GM11168 (cell line): ENCODE results near the gene SERTAD1.
"Not testable (repeated sequence)": the region's sequence is repeated elsewhere in the genome, so short reads cannot be mapped to it uniquely, and the experiment has no call there.

ENCODE experiments used
- in situ Hi-C: fragments of 300-500 bp; cut with MboI; formaldehyde crosslinking; loops from one replicate; pipeline ENCODE4 v1.12.0; 2022; ENCODE audit warnings: low sequenced_read_pairs; ENCODE audit not compliant: unreplicated experiment

Gene SERTAD1

DNA sequence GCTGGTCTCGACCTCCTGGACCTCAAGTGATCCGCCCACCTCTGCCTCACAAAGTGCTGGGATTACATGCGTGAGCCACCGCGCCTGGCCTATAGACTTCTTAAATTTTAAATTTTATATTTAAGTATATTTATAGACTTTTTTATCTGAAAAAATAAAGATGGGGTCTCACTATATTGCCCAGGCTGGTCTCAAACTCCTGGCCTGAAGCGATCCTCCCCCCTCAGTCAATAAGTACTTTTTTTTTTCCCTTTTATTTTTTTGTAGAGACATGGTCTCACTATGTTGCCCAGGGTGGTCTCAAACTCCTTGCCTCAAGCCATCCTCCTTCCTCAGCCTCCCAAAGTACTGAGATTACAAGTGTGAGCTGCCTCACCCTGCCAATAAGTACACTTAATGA is 1.9 kb downstream of the SERTAD1 start:
- in situ Hi-C loops: no loop called here

DNA sequence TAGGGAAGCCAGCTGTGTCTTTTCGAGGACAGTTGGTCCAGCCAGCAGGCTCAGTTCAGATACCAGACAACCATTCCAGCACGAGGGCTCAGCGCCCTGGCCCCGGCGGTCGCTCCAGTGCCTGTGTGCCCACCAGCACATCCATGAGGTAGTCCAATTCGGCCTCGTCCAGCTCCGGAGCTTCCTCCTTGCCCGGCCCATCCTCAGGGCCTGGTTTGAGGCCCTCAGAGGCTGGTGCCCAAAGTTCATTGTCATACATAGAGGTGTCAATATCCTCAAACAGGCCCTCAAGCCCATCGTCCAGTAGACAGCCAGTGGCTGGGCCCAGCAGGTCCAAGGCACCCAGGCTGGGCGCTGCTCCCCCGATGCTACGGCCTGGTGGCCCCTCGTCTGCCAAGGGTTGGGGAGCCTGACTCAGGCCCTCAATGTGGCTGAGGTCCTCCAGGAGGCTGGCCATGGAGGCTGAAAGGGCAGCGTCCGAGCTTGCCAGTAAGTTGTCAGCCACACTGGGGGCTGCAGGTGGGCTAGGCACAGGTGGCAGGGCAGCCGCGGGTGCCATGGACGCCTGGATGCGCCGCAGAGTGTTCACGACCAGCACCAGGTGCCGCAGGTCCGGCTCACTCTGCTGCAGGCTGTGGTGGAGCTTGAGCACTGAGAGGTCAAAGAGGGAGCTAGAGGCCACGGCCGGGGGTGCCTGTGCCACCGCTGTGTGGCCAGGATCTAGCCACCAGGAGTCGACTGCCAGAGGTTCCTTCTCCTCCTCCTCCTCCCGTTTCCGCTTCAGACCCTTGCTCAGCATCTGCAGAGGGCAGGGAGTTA is 2.8 kb downstream of the SERTAD1 start:
- in situ Hi-C loops: no loop called here

DNA sequence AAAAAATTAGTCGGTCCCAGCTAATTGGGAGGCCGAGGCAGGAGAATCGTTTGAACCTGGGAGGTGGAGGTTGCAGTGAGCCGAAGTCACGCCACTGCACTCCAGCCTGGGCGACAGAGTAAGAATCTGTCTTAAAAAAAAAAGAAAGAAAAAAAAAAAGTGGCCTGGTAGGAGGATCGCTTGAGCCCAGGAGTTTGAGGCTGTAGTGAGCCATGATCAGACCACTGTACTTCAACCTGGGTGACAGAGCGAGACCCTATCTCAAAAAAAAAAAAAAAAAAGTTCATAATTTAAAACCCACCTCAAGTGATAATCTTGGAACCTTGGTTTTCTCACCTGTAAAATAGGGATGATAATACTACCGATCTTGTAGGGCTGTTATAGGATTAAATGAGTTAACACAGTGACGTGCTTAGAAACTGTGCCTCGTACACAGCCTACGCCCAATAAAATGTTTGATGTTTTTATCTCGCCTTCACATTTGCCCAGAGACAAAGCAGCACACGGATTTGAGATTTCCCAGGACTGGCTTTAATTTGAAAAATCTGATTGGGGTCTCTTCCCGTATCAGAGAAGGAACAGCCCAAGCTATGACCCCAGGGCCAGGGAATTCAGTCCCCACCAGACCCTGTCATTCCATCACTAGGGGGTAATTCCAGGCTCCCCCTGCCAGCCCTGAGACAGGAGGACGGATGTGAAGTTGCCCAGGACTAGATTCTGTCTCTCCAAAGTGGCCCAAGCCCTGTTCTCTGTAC is 3.6 kb downstream of the SERTAD1 start:
- in situ Hi-C loops: no loop called here

DNA sequence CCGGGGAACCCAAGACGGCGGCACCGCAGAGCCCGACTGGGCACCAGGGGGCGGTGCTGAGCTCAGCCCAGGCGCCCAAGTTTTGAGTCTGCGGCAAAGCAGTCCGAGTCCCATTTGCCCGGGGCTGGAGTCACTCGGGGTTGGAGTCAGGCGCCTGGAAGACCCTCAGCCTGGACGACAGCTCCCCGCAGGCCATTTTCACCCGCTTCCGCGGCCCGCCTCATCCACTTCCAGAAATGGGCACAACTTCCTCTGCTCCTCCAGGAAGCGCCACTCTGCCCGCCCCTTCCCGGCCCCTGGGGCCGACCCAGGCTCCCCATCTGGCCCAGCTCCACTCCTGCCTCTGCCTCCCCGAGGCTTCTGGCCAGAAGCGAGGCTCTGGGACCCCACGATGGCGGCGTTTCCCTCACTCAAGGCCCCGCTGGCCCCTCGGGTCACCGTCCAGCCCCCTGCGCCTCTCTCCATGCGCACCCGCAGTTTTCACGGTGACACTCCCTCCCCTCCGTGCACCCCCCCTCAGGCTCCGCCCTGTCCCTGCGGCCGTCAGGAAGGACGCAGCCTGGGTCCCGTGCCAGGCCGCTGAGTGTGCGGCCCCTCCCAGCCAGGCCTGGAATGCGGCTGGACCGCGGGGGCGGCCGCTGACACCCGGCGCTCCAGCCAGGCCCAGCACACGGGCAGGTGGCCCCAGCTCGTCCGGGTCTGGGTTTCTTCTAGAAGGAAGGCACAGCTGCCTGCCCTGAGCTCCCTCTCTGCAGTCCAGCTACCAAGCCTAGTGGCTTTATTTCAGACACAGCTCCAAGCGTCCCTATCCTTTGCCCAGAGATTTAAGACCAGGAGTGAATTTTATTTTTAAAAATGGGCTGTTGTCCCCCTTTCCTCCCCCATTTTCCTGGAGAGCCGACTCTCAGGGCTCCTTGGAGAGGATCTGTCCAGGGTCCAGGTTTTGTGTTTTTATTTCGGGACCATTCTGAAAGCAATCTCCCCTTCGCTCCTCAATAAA is 4.7 kb downstream of the SERTAD1 start:
- in situ Hi-C loops: no loop called here

DNA sequence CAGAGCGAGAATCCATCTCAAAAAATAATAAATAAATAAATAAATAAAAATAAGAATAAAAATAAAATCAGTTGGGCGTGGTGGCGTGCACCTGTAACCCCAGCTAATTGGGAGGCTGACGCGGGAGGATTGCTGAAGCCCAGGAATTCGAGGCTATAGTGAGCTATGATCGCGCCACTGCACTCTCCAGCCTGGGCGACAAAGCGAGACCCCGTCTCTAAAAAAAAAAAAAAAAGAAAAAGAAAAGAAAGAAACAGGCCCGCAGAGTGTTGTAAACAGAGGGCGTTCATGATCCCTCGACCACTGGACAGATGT is 5.4 kb downstream of the SERTAD1 start:
- in situ Hi-C loops: no loop called here

DNA sequence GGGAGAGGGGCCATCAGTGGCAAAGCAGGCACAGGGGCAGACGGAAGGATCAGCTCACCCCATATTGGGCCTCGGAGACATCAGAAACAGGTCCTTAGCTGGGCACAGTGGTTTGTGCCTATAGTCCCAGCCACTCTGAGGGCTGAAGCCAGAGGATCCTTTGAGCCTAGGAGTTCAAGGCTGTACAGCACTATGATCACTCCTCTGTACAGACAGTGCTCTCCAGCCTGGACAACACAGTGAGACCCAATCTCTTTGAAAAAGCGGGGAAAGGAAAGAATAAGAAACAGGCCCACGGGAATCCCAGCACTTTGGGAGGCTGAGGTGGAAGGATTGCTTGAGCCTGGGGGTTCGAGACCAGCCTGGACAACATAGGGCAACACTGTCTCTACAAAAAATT is 6.0 kb downstream of the SERTAD1 start:
- in situ Hi-C loops: no loop called here

DNA sequence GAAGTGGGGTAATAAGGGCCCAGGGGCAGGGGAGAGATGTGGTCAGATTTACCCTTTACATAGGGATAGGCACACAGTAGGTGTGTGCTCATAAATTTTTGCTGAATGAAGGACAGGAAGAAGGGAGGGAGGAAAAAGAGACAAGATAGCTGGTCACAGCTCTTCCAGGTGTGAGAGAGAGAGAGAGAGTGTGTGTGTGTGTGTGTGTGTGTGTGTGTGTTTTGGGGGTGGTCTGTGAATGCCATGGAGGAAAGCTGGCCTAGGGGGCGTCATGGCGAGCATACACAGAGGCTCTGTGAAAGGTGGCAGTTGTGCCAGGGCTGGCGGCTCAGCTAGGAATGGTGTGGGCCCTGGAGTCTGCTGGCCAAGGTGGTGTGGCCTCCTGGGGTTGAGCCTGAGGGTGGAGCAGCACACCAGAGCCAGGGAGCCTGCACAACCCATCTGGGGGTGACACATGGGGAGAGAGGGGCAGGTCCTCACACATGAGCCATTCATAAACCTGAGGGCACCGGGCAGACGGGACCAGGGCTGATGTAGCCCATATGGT is 6.7 kb downstream of the SERTAD1 start:
- in situ Hi-C loops: no loop called here

DNA sequence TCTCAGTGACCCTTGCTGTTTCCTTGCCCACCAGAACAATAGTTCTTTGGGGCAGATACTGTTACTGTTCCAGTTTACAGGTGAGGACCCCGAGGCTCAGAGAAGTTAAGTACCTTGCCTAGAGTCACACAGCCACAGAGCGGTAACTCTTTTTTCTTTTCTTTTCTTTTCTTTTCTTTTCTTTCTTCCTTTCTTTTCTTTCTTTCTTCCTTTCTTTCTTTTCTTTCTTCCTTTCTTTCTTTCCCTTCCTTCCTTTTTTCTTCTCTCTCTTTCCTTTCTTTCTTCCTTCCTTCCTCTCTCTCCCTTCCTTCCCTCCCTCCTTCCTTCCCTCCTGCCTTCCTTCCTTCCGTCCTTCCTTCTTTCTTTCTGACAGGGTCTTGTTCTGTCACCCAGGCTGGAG is 7.8 kb downstream of the SERTAD1 start:
- in situ Hi-C loops: no loop called here

DNA sequence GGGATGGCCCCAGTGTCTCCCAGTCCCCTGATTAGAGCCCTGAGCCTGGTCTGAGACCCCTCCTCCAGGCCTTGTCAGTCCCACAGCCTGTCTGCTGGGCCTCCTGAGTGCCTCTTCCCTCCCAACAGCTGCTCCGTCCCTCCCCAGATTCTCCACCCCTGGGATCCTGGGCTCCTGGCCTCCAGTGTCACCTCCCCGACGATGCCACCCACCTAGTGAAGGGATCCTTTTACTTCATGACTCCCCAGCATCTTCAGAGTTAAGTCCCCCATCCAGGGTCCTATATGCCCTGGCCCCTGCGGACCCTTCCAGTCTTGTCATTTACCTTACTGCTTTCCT is 8.2 kb downstream of the SERTAD1 start:
- in situ Hi-C loops: no loop called here

DNA sequence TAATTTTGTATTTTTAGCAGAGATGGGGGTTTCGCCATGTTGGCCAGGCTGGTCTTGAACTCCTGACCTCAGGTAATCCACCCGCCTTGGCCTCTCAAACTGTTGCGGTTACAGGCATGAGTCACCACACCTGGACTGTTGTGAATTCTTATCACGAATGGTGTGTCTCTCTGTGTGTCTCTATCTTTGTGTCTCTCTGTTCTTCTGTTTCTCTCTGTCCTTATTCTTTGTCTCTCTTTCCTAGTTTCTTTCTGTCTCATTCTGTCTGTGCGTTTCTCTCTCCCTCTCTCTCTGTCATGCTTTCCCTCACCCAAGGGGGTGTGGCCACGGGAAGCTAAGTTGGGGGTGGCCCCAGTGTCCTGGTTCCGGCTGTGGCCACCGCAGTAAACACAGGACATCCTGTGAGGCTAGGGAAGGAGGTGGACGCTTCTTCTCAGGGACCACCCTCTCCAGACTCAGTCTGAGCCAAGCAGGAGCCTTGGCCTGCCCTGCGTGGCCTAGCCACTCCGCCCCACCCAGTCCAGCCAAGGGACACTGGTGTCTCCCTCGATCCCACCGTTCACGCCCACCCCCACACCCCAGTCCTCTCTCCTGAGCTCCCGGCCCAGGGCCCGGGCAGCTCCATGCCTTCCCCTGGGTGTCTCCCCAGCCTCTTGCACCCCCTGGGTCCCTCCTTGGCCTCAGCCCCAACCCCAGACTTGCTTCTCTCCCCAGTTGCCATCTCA is 8.7 kb downstream of the SERTAD1 start:
- in situ Hi-C loops: no loop called here

DNA sequence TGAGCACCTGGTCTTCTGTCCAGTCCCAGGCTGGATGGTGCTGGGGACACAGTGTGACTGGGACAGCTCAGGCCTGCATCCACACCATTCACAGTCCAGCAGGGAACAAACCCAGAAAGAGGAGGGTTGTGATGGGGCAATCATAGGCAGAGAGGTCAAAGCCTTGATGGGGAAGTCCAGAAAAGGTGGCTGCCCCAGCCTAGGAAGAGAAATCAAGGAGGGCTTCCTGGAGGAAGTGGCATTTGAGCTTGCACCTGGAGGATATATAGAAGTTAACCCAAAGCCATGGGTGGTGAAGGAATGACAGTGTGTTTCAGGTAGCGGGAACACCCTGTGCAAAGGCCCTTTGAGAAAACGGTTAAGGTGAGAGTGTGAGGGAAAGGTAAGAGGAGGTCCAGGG is 10.0 kb downstream of the SERTAD1 start:
- in situ Hi-C loops: no loop called here

DNA sequence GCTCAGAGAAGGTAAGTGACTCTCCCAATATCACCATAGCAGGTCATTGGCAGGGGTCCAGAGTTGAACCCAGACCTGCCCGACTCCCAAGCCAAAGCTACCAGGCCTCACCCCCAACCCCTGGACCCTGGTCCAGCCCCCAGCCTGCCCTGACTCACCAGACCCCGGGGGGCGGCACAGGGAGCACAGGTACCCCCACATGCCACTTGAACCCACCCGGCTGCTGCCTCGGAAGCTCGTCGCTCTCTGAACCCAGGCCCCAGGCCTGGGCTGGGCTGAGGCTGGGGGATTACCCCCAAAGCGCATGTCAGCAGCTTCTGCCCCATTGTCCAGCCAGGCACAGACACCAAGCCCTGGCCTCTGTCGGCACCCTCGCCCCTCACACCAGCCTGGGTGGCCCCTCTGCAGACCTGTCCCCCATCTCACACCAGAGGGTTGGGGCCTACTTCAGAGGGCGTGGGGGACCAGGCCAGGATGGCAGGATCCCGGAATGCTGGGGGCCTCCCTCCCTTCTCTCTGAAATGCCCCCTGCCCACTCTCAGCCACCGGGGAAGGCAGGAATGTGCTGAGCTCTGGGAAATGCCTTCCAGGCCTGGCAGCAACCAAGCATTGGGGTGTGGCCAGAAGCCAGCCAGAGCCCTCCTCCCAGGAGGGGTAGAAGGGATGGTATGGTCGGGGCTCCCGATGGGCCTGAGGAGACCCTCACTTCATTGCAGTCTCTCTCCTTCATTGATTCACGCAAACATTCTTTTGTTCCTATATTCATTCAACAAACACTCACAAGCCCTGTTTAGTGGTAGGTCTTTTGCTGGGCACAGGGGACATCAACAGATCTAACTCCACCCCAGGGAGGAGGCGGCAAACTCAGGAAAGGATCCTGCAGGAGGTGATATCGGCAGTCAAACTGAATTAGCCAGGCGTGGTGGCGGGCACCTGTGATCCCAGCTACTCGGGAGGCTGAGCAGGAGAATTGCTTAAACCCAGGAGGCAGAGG is 11.0 kb downstream of the SERTAD1 start:
- in situ Hi-C loops: no loop called here

DNA sequence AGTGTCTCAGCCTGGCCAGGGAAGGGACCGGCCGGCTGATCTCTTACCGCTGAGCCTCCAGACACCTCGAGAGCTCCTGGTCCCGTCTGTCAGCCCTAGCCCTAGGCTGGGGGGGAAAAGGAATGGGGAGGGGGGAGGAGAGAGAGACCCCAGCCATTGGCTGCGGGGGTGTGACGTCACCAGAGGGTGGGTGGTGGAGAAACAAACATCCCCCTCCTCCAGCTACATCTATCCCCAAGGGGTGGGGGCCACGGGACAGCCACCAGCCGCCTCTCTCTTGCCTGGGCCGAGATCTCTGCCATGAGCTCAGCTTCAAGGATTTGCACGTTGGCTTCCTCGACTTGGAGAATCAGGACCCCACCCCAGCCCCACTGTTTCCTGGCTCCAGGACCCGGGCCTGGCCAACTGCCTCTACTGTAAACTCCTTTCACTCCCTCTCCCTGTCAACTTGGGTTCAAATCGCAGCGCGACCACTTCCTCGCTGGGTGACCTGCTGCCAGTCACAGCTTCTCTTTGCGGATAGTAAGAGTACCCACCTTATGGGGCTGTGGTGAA is 12.4 kb downstream of the SERTAD1 start, which contains the start of gene PRX:
Gene PRX, minus strand, starts transcription at position 88 of the 555 bp plus-strand sequence. CDS start 5,446 bp downstream, outside the sequence.
- in situ Hi-C loops: no loop called here

DNA sequence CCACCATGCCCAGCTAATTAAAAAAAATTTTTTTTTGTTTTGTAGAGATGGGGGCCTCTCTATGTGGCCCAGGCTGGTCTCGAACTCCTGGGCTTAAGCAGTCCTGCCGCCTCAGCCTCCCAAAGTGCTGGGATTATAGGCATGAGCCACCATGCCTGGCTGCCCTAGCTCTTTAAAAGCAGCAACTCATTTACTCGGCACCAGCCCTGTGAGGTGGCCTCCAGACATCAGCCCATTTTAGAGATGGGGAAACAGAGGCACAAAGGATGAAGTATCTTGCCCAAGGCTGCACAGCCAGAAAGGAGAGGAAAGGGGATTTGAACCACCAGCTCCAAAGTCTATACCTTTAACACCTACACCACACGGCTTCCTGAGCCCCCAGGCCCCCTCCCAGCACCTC is 12.9 kb downstream of the SERTAD1 start:
- in situ Hi-C loops: no loop called here

DNA sequence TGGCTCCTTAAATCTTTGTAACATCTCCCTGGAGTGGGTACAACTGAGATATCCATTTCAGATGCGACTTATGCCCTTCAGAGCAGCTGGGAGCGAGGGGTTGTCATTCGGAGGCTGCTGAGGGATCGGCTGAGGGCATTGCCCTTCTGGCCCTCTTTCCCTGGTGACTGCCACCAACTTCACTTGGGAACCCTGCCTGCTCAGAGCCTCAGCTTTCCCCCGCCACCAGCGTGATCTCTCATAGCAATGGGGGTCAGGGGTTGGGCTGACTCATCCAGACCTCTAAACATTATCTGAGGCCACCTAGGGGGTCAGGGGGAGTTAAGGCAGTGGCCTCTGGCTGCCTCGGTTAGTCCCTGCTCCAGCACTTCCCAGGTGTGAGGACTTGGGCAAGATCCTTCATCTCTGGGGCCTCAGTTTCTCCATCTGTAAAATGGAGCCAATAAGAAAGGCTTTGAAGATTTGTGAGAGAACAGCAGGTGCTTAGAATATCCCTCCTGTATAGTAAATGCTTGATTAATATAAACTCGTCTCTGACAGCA is 13.8 kb downstream of the SERTAD1 start:
- in situ Hi-C loops: no loop called here

DNA sequence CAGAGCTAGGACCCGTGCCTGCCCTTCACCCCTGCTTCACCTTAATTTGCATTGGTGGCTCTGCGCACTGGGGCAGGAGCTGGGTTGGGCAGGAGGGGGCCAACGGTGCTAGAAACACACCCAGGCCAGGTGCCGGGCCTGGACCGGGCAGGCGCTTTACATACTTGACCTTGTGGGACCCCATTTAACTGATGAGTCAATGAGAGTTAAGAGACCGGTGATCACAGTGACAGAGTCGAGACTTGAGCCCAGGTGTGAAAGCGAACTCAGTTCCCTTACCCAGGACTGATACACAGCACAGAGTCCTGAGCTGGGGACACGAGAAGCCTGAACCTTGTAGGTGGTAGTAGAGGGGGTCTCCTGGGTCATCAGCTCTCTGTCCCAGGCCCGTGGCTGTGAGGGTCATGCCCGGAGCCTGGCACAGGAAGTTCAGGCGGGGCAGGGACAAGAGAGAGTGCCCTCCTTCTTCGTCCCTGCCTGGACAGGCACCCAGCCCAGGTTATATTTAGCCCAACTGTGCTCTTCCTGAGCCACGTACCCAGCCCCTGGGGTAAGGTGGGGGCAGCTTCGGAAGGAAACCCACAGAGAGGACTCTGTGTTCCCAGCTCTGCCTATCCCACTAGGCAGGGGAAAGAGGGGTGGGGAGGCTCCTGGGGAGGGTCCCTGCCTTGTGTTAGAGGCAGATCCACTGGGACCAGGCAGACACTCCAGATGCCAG is 14.5 kb downstream of the SERTAD1 start:
- in situ Hi-C loops: no loop called here

DNA sequence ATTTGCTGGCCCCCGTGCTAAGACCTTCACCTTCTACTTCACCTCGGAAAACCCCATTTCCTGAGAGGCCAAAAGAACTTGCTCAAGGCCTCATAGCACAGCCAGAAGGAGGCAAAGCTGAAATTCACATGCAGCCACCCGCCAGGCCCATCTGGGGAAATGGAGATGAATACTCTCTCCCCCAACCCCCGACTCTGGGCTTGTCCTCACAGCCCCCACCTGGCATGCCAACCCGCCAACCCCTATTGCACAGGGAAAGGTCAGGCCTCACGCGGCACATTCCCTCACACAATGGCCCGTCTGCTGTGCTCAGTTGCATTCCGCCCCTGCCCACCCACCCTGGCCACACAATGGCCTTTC is 15.8 kb downstream of the SERTAD1 start:
- in situ Hi-C loops: no loop called here

DNA sequence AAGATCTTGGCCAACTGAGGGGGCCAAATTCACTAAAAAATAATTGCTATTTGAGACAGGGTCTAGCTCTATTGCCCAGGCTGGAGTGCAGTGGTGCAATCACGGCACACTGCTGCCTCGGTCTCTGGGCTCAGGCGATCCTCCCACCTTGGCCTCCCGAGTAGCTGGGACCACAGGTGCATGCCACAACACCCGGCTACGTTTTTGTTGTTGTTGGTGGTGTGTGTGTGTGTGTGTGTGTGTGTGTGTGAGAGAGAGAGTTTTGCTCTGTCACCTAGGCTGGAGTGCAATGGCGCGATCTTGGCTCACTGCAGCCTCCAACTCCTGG is 17.2 kb downstream of the SERTAD1 start:
- in situ Hi-C loops: not testable (repeated sequence)
